ENCODE data around the gene TTC7B. TPM values are rescaled to one million over a fixed set of nuclear protein-coding genes. Genes with fewer than 3 reads are reported as not detected.

TTC7B gene
- total and polyA plus RNA-seq, 2 of the 8 experiments (the other 6 are each of a cell fraction or from before 2014, with no cell fraction given), result 23.7 to 34.0 TPM

- no peak for TF ChIP-seq E2F6 (IDR thresholded peaks at IDR 0.05)
- no peak for TF ChIP-seq ASH2L (IDR thresholded peaks at IDR 0.05; ENCODE audit: low read length)
- TF ChIP-seq FOSL1 (IDR thresholded peaks at IDR 0.05; ENCODE audit: insufficient read depth, low read depth, low read length), result no peak
- no peak for TF ChIP-seq SIX5 (IDR thresholded peaks at IDR 0.05; ENCODE audit: low read depth, low read length)
- TF ChIP-seq CEBPB (IDR thresholded peaks at IDR 0.05; ENCODE audit: low read depth, low read length), result no peak
These were observed 32.9 kb downstream of the TTC7B start (continued) for GRCh38 chr14:90783344-90783743.
